PC-9 (cell line): ENCODE data around the gene ANKRD60. TPM values are rescaled to one million over a fixed set of nuclear protein-coding genes. Genes with fewer than 3 reads are reported as not detected.
A peak's percentile ranks its signal among the peaks of the same experiment; 100 is the strongest.

ENCODE experiments used
- BruUV-seq: library from RNA; stranded (reverse); fragments of 400-500 nt; replicated peaks from 2 replicates; lab custom pipeline; 2021; lab: Mats Ljungman, UMichigan
- CTCF ChIA-PET: fragments of 300-600 bp; sonication (Branson Sonifier 250); formaldehyde crosslinking; loops from one replicate; lab custom pipeline; 2022; ENCODE audit warnings: antibody characterized with exemption; lab: Charles Lee
- POLR2A ChIA-PET: fragments of 300-600 bp; sonication (Branson Sonifier 250); formaldehyde crosslinking; loops from one replicate; lab custom pipeline; 2022; ENCODE audit warnings: antibody characterized with exemption; ENCODE audit not compliant: unreplicated experiment; lab: Charles Lee
- DNase-seq, 2 experiments: peaks; one replicate each; pipeline versions ENCODE4 v3.0.0 to v3.0.0-alpha.2; 2015 to 2022; ENCODE audit warnings: mixed read lengths in 1 of 2
- H2AFZ ChIP-seq: fragments of 200-600 bp; sonication (generic); 2 replicates; pipeline ENCODE4 v1.8.1; 2017; ENCODE audit warnings: antibody characterized with exemption
- H3F3A ChIP-seq: fragments of 200-600 bp; sonication (generic); 2 replicates; pipeline ENCODE4 v1.8.1; 2017; ENCODE audit warnings: antibody characterized with exemption, mild to moderate bottlenecking, low read depth; ENCODE audit not compliant: insufficient read depth
- H3K27ac ChIP-seq: fragments of 200-600 bp; sonication (generic); 2 replicates; pipeline ENCODE4 v1.6.1; 2016; ENCODE audit warnings: mixed run types
- H3K27me3 ChIP-seq: fragments of 200-600 bp; sonication (generic); 2 replicates; pipeline ENCODE4 v1.6.1; 2016; ENCODE audit warnings: low read depth, mixed run types; ENCODE audit not compliant: insufficient read depth
- H3K36me3 ChIP-seq: fragments of 200-600 bp; sonication (generic); 2 replicates; pipeline ENCODE4 v1.6.1; 2016; ENCODE audit warnings: low read depth, mixed run types
- H3K4me1 ChIP-seq: fragments of 200-600 bp; sonication (generic); replicated peaks from 2 replicates; pipeline ENCODE4 v1.6.1; 2016; ENCODE audit warnings: mixed run types; ENCODE audit not compliant: insufficient read depth
- H3K4me2 ChIP-seq: fragments of 200-600 bp; sonication (generic); 2 replicates; pipeline ENCODE4 v1.6.1; 2017; ENCODE audit warnings: mixed run types
- H3K4me3 ChIP-seq: fragments of 200-600 bp; sonication (generic); 2 replicates; pipeline ENCODE4 v1.6.1; 2016; ENCODE audit warnings: mixed run types
- H3K79me2 ChIP-seq: fragments of 200-600 bp; sonication (generic); 2 replicates; pipeline ENCODE4 v1.6.1; 2017; ENCODE audit warnings: low read depth, mixed run types
- H3K9me2 ChIP-seq: fragments of 200-600 bp; sonication (generic); 2 replicates; pipeline ENCODE4 v1.8.1; 2017; ENCODE audit warnings: mild to moderate bottlenecking; ENCODE audit not compliant: insufficient read depth
- H3K9me3 ChIP-seq: fragments of 200-600 bp; sonication (generic); 2 replicates; pipeline ENCODE4 v1.8.1; 2016; ENCODE audit warnings: low read depth; ENCODE audit not compliant: insufficient read depth
- H4K20me1 ChIP-seq: fragments of 200-600 bp; sonication (generic); 2 replicates; pipeline ENCODE4 v1.8.1; 2017; ENCODE audit not compliant: insufficient read depth
- CTCF ChIP-seq: fragments of 200-600 bp; sonication (generic); conservative IDR thresholded peaks from 2 replicates; pipeline ENCODE4 v1.6.1; 2017; ENCODE audit warnings: mixed run types, antibody characterized with exemption, mild to moderate bottlenecking, moderate library complexity
- EZH2 ChIP-seq: fragments of 200-600 bp; sonication (generic); IDR thresholded peaks from 2 replicates; pipeline ENCODE4 v1.8.0; 2017; ENCODE audit warnings: antibody characterized with exemption, low read depth
- intact Hi-C: fragments of 100-400 bp; cut with micrococcal nuclease; formaldehyde crosslinking; loops from one replicate; pipeline ENCODE4 v1.10.0; 2022; ENCODE audit not compliant: unreplicated experiment
- total RNA-seq: library from RNA; stranded (reverse); gene quantifications from 2 replicates; pipeline ENCODE4 v1.2.3, GENCODE V29; 2021

The ANKRD60 gene
- total RNA-seq, 1 experiment from 2014 or later = not detected

GRCh38 chr20:58212636-58213035 is 15.8 kb downstream of the ANKRD60 start:
- Histone ChIP-seq H3K79me2 (no peaks in the 10 kb centered on the region), H4K20me1 (no peaks in the 10 kb centered on the region), H3K36me3 (no peaks in the 10 kb centered on the region), H3K4me2 (no peak overlapping the region), H3K27ac (no peak overlapping the region), H3F3A (peaks cover 14% of the 10 kb centered on the region), H2AFZ (no peak overlapping the region), H3K4me1 (no peaks in the 10 kb centered on the region), H3K9me2 (no peaks in the 10 kb centered on the region), H3K9me3 (no peaks in the 10 kb centered on the region), H3K27me3 (no peaks in the 10 kb centered on the region), H3K4me3 (no peak overlapping the region)
- BruUV-seq = no TSS peak
- no peak for DNase-seq
- TF ChIP-seq CTCF (no peak), EZH2 (no peak)
- POLR2A ChIA-PET = interaction anchor here (0.6 kb wide), 1 partner anchor 442 kb away, joined by 6 read pairs; no protein-coding TSS in a partner anchor
- CTCF ChIA-PET = no interaction called here
- intact Hi-C loops = loop anchor here (5.0 kb wide), 1 partner anchor 1245 kb away; no protein-coding TSS in a partner anchor

DNA sequence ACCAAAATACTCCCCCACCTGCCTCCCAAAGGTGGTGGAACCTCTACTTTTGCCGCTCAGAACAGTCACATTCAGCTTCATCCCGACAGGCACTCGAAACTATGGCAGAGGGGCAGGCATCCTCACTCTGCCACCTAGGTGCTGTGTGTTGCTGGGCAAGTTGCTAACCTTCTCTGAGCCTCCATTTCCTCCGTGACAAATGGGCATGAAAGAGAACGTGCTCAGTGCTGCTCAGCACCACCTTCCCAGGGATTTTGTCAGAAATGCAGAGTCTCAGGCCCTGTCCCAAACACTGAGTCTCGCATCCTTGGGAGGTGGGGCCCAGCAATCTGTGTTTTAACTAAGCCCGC is 18.1 kb downstream of the ANKRD60 start:
- BruUV-seq = no TSS peak
- H3K4me3 ChIP-seq = no peak overlapping the region
- no peak for TF ChIP-seq EZH2
- TF ChIP-seq CTCF = no peak
- no peaks in the 10 kb centered on the region for H3K27me3 ChIP-seq
- no peaks in the 10 kb centered on the region for H3K9me2 ChIP-seq
- DNase-seq = no peak
- no peak overlapping the region for H3K27ac ChIP-seq
- H3K4me2 ChIP-seq = no peak overlapping the region
- ChIA-PET POLR2A (no interaction called here), CTCF (no interaction called here)
- intact Hi-C loops = loop anchor here (5.0 kb wide), 1 partner anchor 1247 kb away; no protein-coding TSS in a partner anchor
- H3K9me3 ChIP-seq = no peaks in the 10 kb centered on the region
- no peaks in the 10 kb centered on the region for H3K36me3 ChIP-seq
- peaks cover 14% of the 10 kb centered on the region for H3F3A ChIP-seq
- no peak overlapping the region for H2AFZ ChIP-seq
- H3K4me1 ChIP-seq = no peaks in the 10 kb centered on the region
- no peaks in the 10 kb centered on the region for H3K79me2 ChIP-seq
- H4K20me1 ChIP-seq = no peaks in the 10 kb centered on the region

DNA sequence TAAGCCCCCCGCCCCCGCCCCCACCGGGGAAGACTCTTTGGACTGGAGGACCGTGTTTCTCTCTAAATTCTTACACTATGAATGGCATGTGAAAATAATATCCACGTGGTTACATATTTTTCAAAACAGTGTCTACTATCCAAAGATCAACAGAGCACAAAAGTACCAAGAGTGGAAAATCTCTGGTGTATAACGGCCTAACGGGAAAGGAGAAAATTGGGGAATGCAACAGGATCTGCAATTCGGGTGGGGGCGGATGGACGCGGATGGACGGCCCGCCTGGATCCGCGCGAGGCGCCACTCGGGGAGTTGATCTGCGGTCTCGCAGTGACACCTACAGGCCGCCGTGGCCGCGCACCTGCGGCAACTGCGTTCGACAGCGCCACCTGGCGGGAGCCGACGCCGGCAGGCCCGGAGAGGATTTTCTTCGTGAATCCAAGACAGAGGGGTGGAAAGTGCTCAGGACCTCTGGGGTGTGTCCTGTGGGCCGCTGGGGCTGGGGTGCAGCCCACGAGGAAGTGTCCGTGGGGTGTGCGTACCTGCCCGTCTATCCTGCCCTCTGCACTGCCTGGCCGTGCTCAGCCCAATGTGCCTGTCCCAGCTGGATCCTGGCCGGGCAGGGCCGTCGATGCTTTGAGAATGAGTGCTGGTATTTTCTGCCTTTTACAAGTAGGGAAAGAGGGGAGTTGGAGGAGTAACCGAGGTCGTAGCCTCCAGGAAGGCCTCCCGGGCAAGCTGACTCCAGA is 18.6 kb downstream of the ANKRD60 start:
- ChIA-PET POLR2A (interaction anchor here (0.6 kb wide), 1 partner anchor 191 kb away, joined by 3 read pairs; no protein-coding TSS in a partner anchor), CTCF (interaction anchor here (0.6 to 1.3 kb wide), 2 partner anchors 587 to 710 kb away, joined by 3 to 5 read pairs; no protein-coding TSS in a partner anchor)
- Histone ChIP-seq H3K4me1 (no peaks in the 10 kb centered on the region), H3K4me3 (no peak overlapping the region), H2AFZ (no peak overlapping the region), H3K9me3 (no peaks in the 10 kb centered on the region), H3K36me3 (no peaks in the 10 kb centered on the region), H3F3A (peaks cover 14% of the 10 kb centered on the region), H3K9me2 (no peaks in the 10 kb centered on the region), H4K20me1 (no peaks in the 10 kb centered on the region), H3K79me2 (no peaks in the 10 kb centered on the region), H3K27me3 (no peaks in the 10 kb centered on the region), H3K4me2 (peak overlapping the region; percentile 34), H3K27ac (peak overlapping the region; percentile 8)
- intact Hi-C loops = loop anchor here (1.0 to 10.0 kb wide), 8 partner anchors 517 to 1247 kb away; no protein-coding TSS in a partner anchor
- TF ChIP-seq EZH2 (no peak), CTCF (peak; percentile 100)
- BruUV-seq = no TSS peak
- DNase-seq = peak; percentile 53 to 85
